SK-N-SH (cell line): Measurements from ENCODE around the gene LARP1B. TPM values are rescaled to one million over a fixed set of nuclear protein-coding genes. Genes with fewer than 3 reads are reported as not detected.
A peak's percentile ranks its signal among the peaks of the same experiment; 100 is the strongest.

Experiments used
- CTCF ChIA-PET: fragments of 300-600, 350-600 bp; formaldehyde crosslinking; extraction: SDS; loops from one replicate; lab custom pipeline; 2021; lab: Yijun Ruan, JAX
- POLR2A ChIA-PET: fragments of 350-600 bp; sonication (Branson Sonifier 250); formaldehyde crosslinking; extraction: SDS; loops from one replicate; lab custom pipeline; 2020; ENCODE audit warnings: antibody characterized with exemption, inconsistent platforms; lab: Yijun Ruan, JAX
- DNase-seq: peaks from one replicate; pipeline ENCODE4 v3.0.0; 2012
- H2AFZ ChIP-seq: fragments of 200-600 bp; sonication (generic); 2 replicates; pipeline ENCODE4 v1.8.1; 2016; ENCODE audit warnings: antibody characterized with exemption, mild to moderate bottlenecking, low read depth
- H3F3A ChIP-seq: fragments of 200-600 bp; sonication (generic); replicated peaks from 2 replicates; pipeline ENCODE3; 2016; ENCODE audit warnings: antibody characterized with exemption, mild to moderate bottlenecking; ENCODE audit not compliant: insufficient read depth
- H3K27ac ChIP-seq, 2 experiments: fragments of 200-500 bp in 1 of 2; fragments of 200-600 bp in 1 of 2; sonication (Bioruptor generic) in 1 of 2; sonication (generic), shearing (Covaris generic) in 1 of 2; 2 replicates each; pipeline versions ENCODE4 v1.5.1 to v1.6.1; 2014 to 2016; ENCODE audit warnings: low read depth in 2 of 2, inconsistent platforms in 1 of 2, low read length in 1 of 2, mild to moderate bottlenecking in 1 of 2, mixed read lengths in 1 of 2
- H3K27me3 ChIP-seq: fragments of 200-600 bp; sonication (generic), shearing (Covaris generic); 2 replicates; pipeline ENCODE4 v1.6.1; 2016; ENCODE audit warnings: mixed run types; ENCODE audit not compliant: insufficient read depth
- H3K36me3 ChIP-seq, 2 experiments: fragments of 200-500 bp in 1 of 2; fragments of 200-600 bp in 1 of 2; sonication (Bioruptor generic) in 1 of 2; sonication (generic) in 1 of 2; replicated peaks in 1 of 2; 2 replicates each; pipeline versions ENCODE3 to v1.5.1; 2014 to 2016; ENCODE audit warnings: low read length in 1 of 2, mild to moderate bottlenecking in 1 of 2; ENCODE audit not compliant: insufficient read depth in 2 of 2, control insufficient read depth in 1 of 2
- H3K4me1 ChIP-seq, 2 experiments: fragments of 200-500 bp in 1 of 2; fragments of 200-600 bp in 1 of 2; sonication (Bioruptor generic) in 1 of 2; sonication (generic), shearing (Covaris generic) in 1 of 2; 2 replicates each; pipeline versions ENCODE4 v1.5.1 to v1.6.1; 2014 to 2016; ENCODE audit warnings: low read depth in 1 of 2, low read length in 1 of 2, mixed run types in 1 of 2; ENCODE audit not compliant: insufficient read depth in 2 of 2, control insufficient read depth in 1 of 2
- H3K4me2 ChIP-seq: fragments of 200-600 bp; sonication (generic), shearing (Covaris generic); 2 replicates; pipeline ENCODE4 v1.6.1; 2017; ENCODE audit warnings: mixed run types
- H3K4me3 ChIP-seq, 2 experiments: fragments of 200-500 bp in 1 of 2; fragments of 200-600 bp in 1 of 2; sonication (Bioruptor generic) in 1 of 2; sonication (generic), shearing (Covaris generic) in 1 of 2; 2 replicates each; pipeline versions ENCODE4 v1.5.1 to v1.8.1; 2014 to 2016; ENCODE audit warnings: low read depth in 2 of 2, inconsistent platforms in 1 of 2, low read length in 1 of 2, mild to moderate bottlenecking in 1 of 2, mixed read lengths in 1 of 2, moderate library complexity in 1 of 2
- H3K79me2 ChIP-seq: fragments of 200-600 bp; sonication (generic); 2 replicates; pipeline ENCODE4 v1.8.1; 2017; ENCODE audit warnings: mild to moderate bottlenecking; ENCODE audit not compliant: insufficient read depth
- H3K9ac ChIP-seq: fragments of 200-600 bp; sonication (generic); 2 replicates; pipeline ENCODE4 v1.6.1; 2017; ENCODE audit warnings: mixed run types
- H3K9me2 ChIP-seq: fragments of 200-600 bp; sonication (generic); 2 replicates; pipeline ENCODE4 v1.6.1; 2017; ENCODE audit warnings: mixed run types
- H3K9me3 ChIP-seq: fragments of 200-600 bp; sonication (generic); 2 replicates; pipeline ENCODE4 v1.6.1; 2017; ENCODE audit warnings: mixed run types, mild to moderate bottlenecking, moderate library complexity
- H4K20me1 ChIP-seq: fragments of 200-600 bp; sonication (generic); 2 replicates; pipeline ENCODE4 v1.6.1; 2017; ENCODE audit warnings: mild to moderate bottlenecking, mixed run types; ENCODE audit not compliant: insufficient read depth
- CHD2 ChIP-seq: fragments of 150-350 bp; IDR thresholded peaks from 2 replicates; pipeline ENCODE4 v1.6.1; 2018; ENCODE audit warnings: low read length; ENCODE audit not compliant: partially characterized antibody
- ELF1 ChIP-seq: IDR thresholded peaks from 2 replicates; pipeline ENCODE4 v1.4.0; 2012
- EZH2phosphoT487 ChIP-seq: fragments of 200-600 bp; sonication (generic); IDR thresholded peaks from 2 replicates; pipeline ENCODE4 v1.6.1; 2017; ENCODE audit warnings: low read depth, mixed run types, mild to moderate bottlenecking, antibody characterized with exemption, moderate library complexity, borderline replicate concordance
- FOXJ3 ChIP-seq: sonication (generic); formaldehyde crosslinking; IDR thresholded peaks from 2 replicates; pipeline ENCODE4 v1.5.1; 2020; ENCODE audit warnings: mild to moderate bottlenecking, missing genetic modification reagents
- FOXM1 ChIP-seq: IDR thresholded peaks from 2 replicates; pipeline ENCODE4 v1.4.0; 2012; ENCODE audit warnings: low read depth, mild to moderate bottlenecking
- GATA2 ChIP-seq: sonication (generic); formaldehyde crosslinking; IDR thresholded peaks from 2 replicates; pipeline ENCODE4 v1.5.0; 2020; ENCODE audit warnings: mild to moderate bottlenecking, missing genetic modification reagents
- JUND ChIP-seq: IDR thresholded peaks from 2 replicates; pipeline ENCODE4 v1.4.0; 2012
- MEF2A ChIP-seq: IDR thresholded peaks from 2 replicates; pipeline ENCODE4 v1.4.0; 2012; ENCODE audit warnings: low read depth, borderline replicate concordance
- MXI1 ChIP-seq: IDR thresholded peaks from 2 replicates; pipeline ENCODE4 v1.6.1; 2012; ENCODE audit warnings: mild to moderate bottlenecking, low read depth, low read length, improper control_type of control experiment
- NFIC ChIP-seq: IDR thresholded peaks from 2 replicates; pipeline ENCODE4 v1.4.0; 2012; ENCODE audit warnings: borderline replicate concordance
- PBX3 ChIP-seq: IDR thresholded peaks from 2 replicates; pipeline ENCODE4; 2012
- POLR2AphosphoS5 ChIP-seq: IDR thresholded peaks from 2 replicates; pipeline ENCODE4 v1.6.1; 2012; ENCODE audit warnings: low read depth, low read length
- RCOR1 ChIP-seq: fragments of 150-350 bp; IDR thresholded peaks from 2 replicates; pipeline ENCODE4 v1.6.1; 2017; ENCODE audit warnings: antibody characterized with exemption, low read length
- REST ChIP-seq: IDR thresholded peaks from 2 replicates; pipeline ENCODE4 v1.6.1; 2012; ENCODE audit warnings: mild to moderate bottlenecking, low read depth, low read length, moderate library complexity
- RXRA ChIP-seq: IDR thresholded peaks from 2 replicates; pipeline ENCODE4 v1.4.0; 2012; ENCODE audit warnings: low read depth, mild to moderate bottlenecking, borderline replicate concordance
- SMC3 ChIP-seq: IDR thresholded peaks from 2 replicates; pipeline ENCODE4 v1.6.1; 2012; ENCODE audit warnings: low read depth, low read length, improper control_type of control experiment
- TAF1 ChIP-seq: IDR thresholded peaks from 2 replicates; pipeline ENCODE4 v1.6.1; 2012; ENCODE audit warnings: low read depth, mild to moderate bottlenecking, low read length, moderate library complexity, borderline replicate concordance
- TCF12 ChIP-seq: IDR thresholded peaks from 2 replicates; pipeline ENCODE4 v1.4.0; 2012
- ZBTB33 ChIP-seq: IDR thresholded peaks from 2 replicates; pipeline ENCODE4 v1.4.0; 2012; ENCODE audit warnings: low read depth, borderline replicate concordance
- WGBS: methylation state at CpG from one replicate; pipeline ENCODE4 v1.1.6; 2017; ENCODE audit warnings: low lambda C conversion rate; 5-methylcytosine and 5-hydroxymethylcytosine counted together
- polyA plus RNA-seq, 3 experiments: library from polyadenylated mRNA; depleted of rRNA; stranded (reverse); fragments of >200 nt; gene quantifications; 2 replicates each; pipeline ENCODE4 v1.2.3, GENCODE V29; 2012

LARP1B gene
- polyA plus RNA-seq, 1 of the 3 experiments (the other 2 are of a cell fraction), result 4.8 TPM

GRCh38 chr4:128060121-128060698 lies 902 bp upstream of the LARP1B start (continued):
- no peak for TF ChIP-seq ZBTB33
- TF ChIP-seq NFIC, result no peak
- TF ChIP-seq REST, result no peak

DNA sequence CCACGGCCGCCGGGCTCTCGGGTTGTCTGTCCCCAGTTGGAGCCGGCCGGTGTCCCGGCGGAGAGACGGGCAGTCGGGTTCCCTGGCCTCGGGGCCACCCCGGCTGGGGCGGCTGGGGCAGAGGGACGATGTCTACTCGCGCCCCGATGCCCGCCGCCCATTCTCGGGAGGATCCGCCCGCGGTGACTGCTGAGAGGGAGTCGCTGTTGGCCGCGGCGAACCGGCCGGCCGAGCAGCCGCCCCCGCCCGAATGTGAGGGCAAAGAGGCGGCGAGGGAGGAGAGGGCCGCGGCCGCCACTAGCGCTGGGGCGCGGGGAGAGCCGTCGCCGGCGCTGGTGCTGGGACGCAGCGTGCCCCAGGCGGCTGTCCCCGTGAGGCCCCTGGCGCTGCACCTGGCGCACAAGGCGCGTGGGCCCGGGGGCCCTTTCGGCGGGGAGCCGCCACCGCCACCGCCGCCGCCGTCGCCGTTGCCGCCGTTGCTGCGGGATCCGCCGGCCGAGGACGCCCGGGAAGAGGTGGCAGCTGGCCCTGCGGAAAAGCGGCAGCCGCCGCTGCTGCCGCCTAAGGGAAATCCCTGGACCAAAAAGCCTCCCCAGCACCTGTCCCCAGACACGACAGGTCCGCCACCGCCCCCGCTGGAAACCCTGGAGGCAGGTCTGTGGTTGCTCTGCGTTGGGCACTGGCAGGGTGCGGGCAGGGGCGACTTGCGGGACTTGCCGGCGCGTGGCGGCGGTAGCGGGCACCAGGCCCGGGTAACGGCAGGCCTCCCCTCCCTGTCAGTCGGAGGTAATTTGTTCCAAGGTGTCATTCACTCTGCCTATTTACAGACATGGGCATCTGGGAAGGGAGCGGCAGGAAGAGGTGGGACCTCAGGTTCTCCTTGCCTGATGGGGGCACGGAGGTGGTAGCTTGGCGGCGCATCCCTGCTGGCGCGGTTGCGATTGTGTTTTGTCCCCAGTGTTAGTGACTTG lies 739 bp downstream of the LARP1B start:
- peak overlapping the region; percentile 91 for H3K4me2 ChIP-seq
- no peaks in the 10 kb centered on the region for H3K9me2 ChIP-seq
- H3K79me2 ChIP-seq, result peaks cover 51% of the 10 kb centered on the region
- H2AFZ ChIP-seq, result peak overlapping the region; percentile 92; the same call in 1 of the 2 replicates
- peak; percentile 78 for DNase-seq
- 4% methylated on average over 20 of the region's 101 CpGs for WGBS
- H3K27ac ChIP-seq, result peak overlapping the region; percentile 88 to 94
- peak overlapping the region; percentile 70 to 94 for H3K4me3 ChIP-seq
- POLR2A ChIA-PET, result interaction anchor here (0.6 to 1.9 kb wide), 7 partner anchors 10 to 181 kb away, joined by 3 to 26 read pairs (median 5); partner anchors contain the start of genes ABHD18, MFSD8 and PLK4
- CTCF ChIA-PET, result interaction anchor here (1.0 to 2.1 kb wide), 3 partner anchors 10 to 131 kb away, joined by 3 to 9 read pairs (median 3); no protein-coding TSS in a partner anchor
- no peaks in the 10 kb centered on the region; a peak in 1 of 4 replicates for H3K4me1 ChIP-seq
- peaks cover 5% of the 10 kb centered on the region for H3F3A ChIP-seq
- H4K20me1 ChIP-seq, result peaks cover 13% of the 10 kb centered on the region; the same call in 1 of the 2 replicates
- H3K27me3 ChIP-seq, result no peaks in the 10 kb centered on the region
- H3K36me3 ChIP-seq, result no peaks in the 10 kb centered on the region
- H3K9me3 ChIP-seq, result no peaks in the 10 kb centered on the region
- peak overlapping the region; percentile 98 for H3K9ac ChIP-seq
- TF ChIP-seq CHD2 (peak; percentile 23), FOXM1 (no peak), NFIC (no peak), PBX3 (peak; percentile 41), FOXJ3 (CRISPR knock-in tag) (no peak), POLR2AphosphoS5 (no peak), EZH2phosphoT487 (no peak), ZBTB33 (no peak), TAF1 (peak; percentile 16; the same call in 1 of the 2 replicates), TCF12 (no peak), ELF1 (no peak), RXRA (no peak), RCOR1 (no peak), JUND (no peak), SMC3 (no peak), MEF2A (no peak), MXI1 (peak; percentile 51), GATA2 (CRISPR knock-in tag) (no peak)
